HG03103 (cell line): ENCODE measurements around the gene NAV3.

Experiments
- ATAC-seq: cut with Tn5 transposase; IDR thresholded peaks from one replicate; pipeline ENCODE4 v1.9.1; 2021; ENCODE audit warnings: low read depth; ENCODE audit not compliant: unreplicated experiment

Gene NAV3

GRCh38 chr12:77918046-77918445 lies 87.4 kb downstream of the NAV3 start:
- no peak for ATAC-seq

- no peak for ATAC-seq
Observed at GRCh38 chr12:77919450-77919849, 88.8 kb downstream of the NAV3 start.

- no peak for ATAC-seq
Observed at GRCh38 chr12:77923882-77924281, 93.2 kb downstream of the NAV3 start.

- ATAC-seq = no peak
Observed at GRCh38 chr12:77924703-77925102, 94.0 kb downstream of the NAV3 start.

GRCh38 chr12:77925536-77926108 lies 94.9 kb downstream of the NAV3 start:
- peak; percentile 100 for ATAC-seq

GRCh38 chr12:77928078-77928477 lies 97.4 kb downstream of the NAV3 start:
- no peak for ATAC-seq

- no peak for ATAC-seq
Observed at GRCh38 chr12:77932216-77932615, 101.5 kb downstream of the NAV3 start.

GRCh38 chr12:77938301-77938700 lies 107.6 kb downstream of the NAV3 start:
- no peak for ATAC-seq

- ATAC-seq = no peak
Observed at GRCh38 chr12:77940011-77940423, 109.3 kb downstream of the NAV3 start.

- no peak for ATAC-seq
Observed at GRCh38 chr12:77940567-77940966, 109.9 kb downstream of the NAV3 start.

- no peak for ATAC-seq
Observed at GRCh38 chr12:77941401-77941800, 110.7 kb downstream of the NAV3 start.

- ATAC-seq = no peak
Observed at GRCh38 chr12:77943466-77943865, 112.8 kb downstream of the NAV3 start.

- ATAC-seq = no peak
Observed at GRCh38 chr12:77946541-77947061, 115.9 kb downstream of the NAV3 start.

GRCh38 chr12:77947330-77947729 lies 116.6 kb downstream of the NAV3 start:
- no peak for ATAC-seq

- no peak for ATAC-seq
Observed at GRCh38 chr12:77947746-77948145, 117.1 kb downstream of the NAV3 start.

- no peak for ATAC-seq
Observed at GRCh38 chr12:77949943-77950342, 119.2 kb downstream of the NAV3 start.

- no peak for ATAC-seq
Observed at GRCh38 chr12:77953528-77954205, 123.0 kb downstream of the NAV3 start.

- ATAC-seq = no peak
Observed at GRCh38 chr12:77954206-77954555, 123.5 kb downstream of the NAV3 start.

GRCh38 chr12:77957062-77957461 lies 126.4 kb downstream of the NAV3 start:
- ATAC-seq = no peak

GRCh38 chr12:77963576-77964178 lies 133.0 kb downstream of the NAV3 start:
- no peak for ATAC-seq

GRCh38 chr12:77965790-77966189 lies 135.1 kb downstream of the NAV3 start:
- no peak for ATAC-seq

- ATAC-seq = no peak
Observed at GRCh38 chr12:77968021-77968420, 137.3 kb downstream of the NAV3 start.
